LNCAP (cell line): ENCODE results near the gene STIM1.

Experiments
- CTCF ChIP-seq: fragments of 450-650 bp; IDR thresholded peaks from 2 replicates; pipeline ENCODE4 v1.5.1; 2017; ENCODE audit warnings: mild to moderate bottlenecking

Gene STIM1

GRCh38 chr11:3994030-3994640 is 138.7 kb downstream of the STIM1 start:
- TF ChIP-seq CTCF: no peak

- no peak for TF ChIP-seq CTCF
Measured at GRCh38 chr11:3995307-3995706, 139.8 kb downstream of the STIM1 start.

GRCh38 chr11:3995949-3996554 is 140.6 kb downstream of the STIM1 start:
- no peak for TF ChIP-seq CTCF

GRCh38 chr11:3996651-3997050 is 141.2 kb downstream of the STIM1 start:
- TF ChIP-seq CTCF: no peak

- TF ChIP-seq CTCF: no peak
Measured at GRCh38 chr11:4006946-4007680, 151.6 kb downstream of the STIM1 start.

GRCh38 chr11:4008116-4008515 is 152.7 kb downstream of the STIM1 start:
- no peak for TF ChIP-seq CTCF

- no peak for TF ChIP-seq CTCF
Measured at GRCh38 chr11:4017129-4017528, 161.7 kb downstream of the STIM1 start.
